K562 (cell line): ENCODE results near the gene CRIP3. TPM values are rescaled to one million over a fixed set of nuclear protein-coding genes. Genes with fewer than 3 reads are reported as not detected.

Experiments
- ETV1 ChIP-seq: fragments of 450-650 bp; conservative IDR thresholded peaks from 2 replicates; pipeline ENCODE4 v1.6.1; 2016; ENCODE audit warnings: missing genetic modification characterization, control low read depth, low read depth, missing compliant biosample characterization
- NR2F6 ChIP-seq: fragments of 450-650 bp; formaldehyde crosslinking; IDR thresholded peaks from 2 replicates; pipeline ENCODE4 v1.4.0; 2020; ENCODE audit warnings: mild to moderate bottlenecking
- PTBP1 ChIP-seq: fragments of 200-400 bp; formaldehyde crosslinking; IDR thresholded peaks from 2 replicates; pipeline ENCODE4 v1.6.1; 2017; ENCODE audit warnings: low read depth, low read length
- SOX6 ChIP-seq: fragments of 450-650 bp; IDR thresholded peaks from 2 replicates; pipeline ENCODE4 v1.6.1; 2014; ENCODE audit warnings: mild to moderate bottlenecking
- TCF7L2 ChIP-seq: fragments of 150-350 bp; IDR thresholded peaks from 2 replicates; pipeline ENCODE4 v1.6.1; 2016; ENCODE audit warnings: low read depth, mild to moderate bottlenecking, low read length, moderate library complexity
- ZNF318 ChIP-seq, 2 experiments: fragments of 450-650 bp; IDR thresholded peaks; 2 replicates each; pipeline ENCODE4 v1.6.1; 2016; ENCODE audit warnings: mild to moderate bottlenecking in 2 of 2, borderline replicate concordance in 1 of 2, low read depth in 1 of 2, moderate library complexity in 1 of 2
- ZSCAN29 ChIP-seq: fragments of 450-650 bp; IDR thresholded peaks from 2 replicates; pipeline ENCODE4 v1.6.1; 2017
- polyA plus RNA-seq, 8 experiments: library from polyadenylated mRNA; depleted of rRNA in 4 of 8; stranded (reverse) in 5 of 8; unstranded in 3 of 8; fragments of >200 nt; fragmentation: Nextera tagmentation in 2 of 8; fragmentation: Illumina TruSeq in 1 of 8; extraction: Ambion mirVana in 2 of 8; extraction: Trizol in 1 of 8; gene quantifications; 2 replicates each; pipeline versions ENCODE4 v1.2.1 to v1.2.3, GENCODE V29; 2011 to 2014; ENCODE audit warnings: inconsistent platforms in 1 of 8, missing spikeins in 1 of 8
- total RNA-seq, 7 experiments: library from RNA; depleted of rRNA in 6 of 7; stranded (reverse); fragments of >200 nt in 6 of 7; fragmentation: Illumina TruSeq in 2 of 7; extraction: Trizol in 2 of 7; gene quantifications; 2 replicates each; pipeline versions ENCODE4 v1.2.1 to v1.2.3, GENCODE V29; 2011 to 2021; ENCODE audit warnings: low replicate concordance in 1 of 7
- TF ChIP-seq, protein P1 (sequence below): conservative IDR thresholded peaks from 2 replicates; pipeline ENCODE4 v1.6.1; 2011; ENCODE audit warnings: low read depth, mild to moderate bottlenecking, low read length; ENCODE audit not compliant: control insufficient read depth
- TF ChIP-seq, protein P2 (sequence below): fragments of 250-450 bp; sonication (Bioruptor Pico); IDR thresholded peaks from 2 replicates; pipeline ENCODE4 v1.6.1; 2021; ENCODE audit warnings: mild to moderate bottlenecking

Gene CRIP3
- total and polyA plus RNA-seq, 9 of the 15 experiments (the other 6 are each of a cell fraction or from before 2014, with no cell fraction given): 0.36 to 2.1 (median 0.87) TPM

- TF ChIP-seq ZNF318 (IDR thresholded peaks at IDR 0.05; ENCODE audit: borderline replicate concordance in 1 of 2, low read depth in 1 of 2) (no peak), SOX6 (no peak), TCF7L2 (no peak), ETV1 (tag) (no peak), ZSCAN29 (no peak), PTBP1 (no peak), NR2F6 (CRISPR knock-in tag) (no peak)
- TF ChIP-seq, protein P1, sequence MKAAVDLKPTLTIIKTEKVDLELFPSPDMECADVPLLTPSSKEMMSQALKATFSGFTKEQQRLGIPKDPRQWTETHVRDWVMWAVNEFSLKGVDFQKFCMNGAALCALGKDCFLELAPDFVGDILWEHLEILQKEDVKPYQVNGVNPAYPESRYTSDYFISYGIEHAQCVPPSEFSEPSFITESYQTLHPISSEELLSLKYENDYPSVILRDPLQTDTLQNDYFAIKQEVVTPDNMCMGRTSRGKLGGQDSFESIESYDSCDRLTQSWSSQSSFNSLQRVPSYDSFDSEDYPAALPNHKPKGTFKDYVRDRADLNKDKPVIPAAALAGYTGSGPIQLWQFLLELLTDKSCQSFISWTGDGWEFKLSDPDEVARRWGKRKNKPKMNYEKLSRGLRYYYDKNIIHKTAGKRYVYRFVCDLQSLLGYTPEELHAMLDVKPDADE: no peak
- TF ChIP-seq, protein P2, sequence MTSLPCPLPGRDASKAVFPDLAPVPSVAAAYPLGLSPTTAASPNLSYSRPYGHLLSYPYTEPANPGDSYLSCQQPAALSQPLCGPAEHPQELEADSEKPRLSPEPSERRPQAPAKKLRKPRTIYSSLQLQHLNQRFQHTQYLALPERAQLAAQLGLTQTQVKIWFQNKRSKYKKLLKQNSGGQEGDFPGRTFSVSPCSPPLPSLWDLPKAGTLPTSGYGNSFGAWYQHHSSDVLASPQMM: no peak
These were observed 38.8 kb upstream of the CRIP3 start (continued) for GRCh38 chr6:43347444-43347843.
